Fibroblast of lung (primary cell): ENCODE data around the gene ABHD10. TPM values are rescaled to one million over a fixed set of nuclear protein-coding genes. Genes with fewer than 3 reads are reported as not detected.

ENCODE experiments used
- DNase-seq, 2 donors: peaks; one replicate each; pipeline versions ENCODE4 v3.0.0 to v3.0.0-alpha.2; 2010; ENCODE audit warnings: low read depth in 2 of 2
- H2AFZ ChIP-seq: 2 replicates; pipeline ENCODE4 v1.5.1; 2012; ENCODE audit warnings: low read length, control low read depth, inconsistent platforms
- H3K27ac ChIP-seq: 2 replicates; pipeline ENCODE4 v1.5.1; 2011; ENCODE audit warnings: low read length, control low read depth; ENCODE audit not compliant: insufficient read depth
- H3K27me3 ChIP-seq: 2 replicates; pipeline ENCODE4 v1.5.1; 2011; ENCODE audit warnings: mild to moderate bottlenecking, low read length; ENCODE audit not compliant: control insufficient read depth, insufficient read depth
- H3K36me3 ChIP-seq: 2 replicates; pipeline ENCODE4 v1.5.1; 2011; ENCODE audit warnings: low read length; ENCODE audit not compliant: control insufficient read depth, insufficient read depth
- H3K4me1 ChIP-seq: 2 replicates; pipeline ENCODE4 v1.5.1; 2011; ENCODE audit warnings: low read length; ENCODE audit not compliant: control insufficient read depth, insufficient read depth; ENCODE audit errors: extremely low read depth
- H3K4me2 ChIP-seq: 2 replicates; pipeline ENCODE4 v1.5.1; 2011; ENCODE audit warnings: low read length, control low read depth; ENCODE audit not compliant: insufficient read depth; ENCODE audit errors: extremely low read depth
- H3K4me3 ChIP-seq, 4 experiments: fragments of 200-600 bp in 1 of 4; sonication (generic) in 1 of 4; replicated peaks in 1 of 4; 2 replicates each; pipeline ENCODE4 v1.5.1; 2011 to 2016; ENCODE audit warnings: low read length in 4 of 4, low read depth in 3 of 4, mild to moderate bottlenecking in 3 of 4, control low read depth in 2 of 4, inconsistent platforms in 1 of 4, mixed read lengths in 1 of 4; ENCODE audit not compliant: insufficient read depth in 1 of 4; ENCODE audit errors: control extremely low read depth in 1 of 4
- H3K79me2 ChIP-seq: 2 replicates; pipeline ENCODE4 v1.5.1; 2012; ENCODE audit warnings: mild to moderate bottlenecking, low read length, inconsistent platforms; ENCODE audit not compliant: control insufficient read depth, insufficient read depth
- H3K9ac ChIP-seq: 2 replicates; pipeline ENCODE4 v1.5.1; 2011; ENCODE audit warnings: mild to moderate bottlenecking, low read length, control low read depth; ENCODE audit not compliant: insufficient read depth
- H3K9me3 ChIP-seq: 2 replicates; pipeline ENCODE4 v1.5.1; 2012; ENCODE audit warnings: low read depth, low read length; ENCODE audit not compliant: control insufficient read depth, insufficient read depth
- H4K20me1 ChIP-seq: 2 replicates; pipeline ENCODE4 v1.5.1; 2011; ENCODE audit warnings: low read length; ENCODE audit not compliant: control insufficient read depth, insufficient read depth; ENCODE audit errors: extremely low read depth
- EZH2 ChIP-seq: IDR thresholded peaks from 2 replicates; pipeline ENCODE4 v1.5.1; 2012; ENCODE audit warnings: low read length, control low read depth, mild to moderate bottlenecking; ENCODE audit errors: missing control alignments
- polyA minus RNA-seq: library from RNA; depleted of rRNA, polyadenylated mRNA; stranded (reverse); fragments of >200 nt; gene quantifications from 2 replicates; pipeline ENCODE4 v1.2.3, GENCODE V29; 2011; ENCODE audit warnings: low replicate concordance
- polyA plus RNA-seq, 2 donors: library from polyadenylated mRNA; depleted of rRNA in 1 of 2; stranded (reverse) in 1 of 2; unstranded in 1 of 2; fragments of >200 nt; gene quantifications; 2 replicates each; pipeline ENCODE4 v1.2.1, GENCODE V29; 2011 to 2012; ENCODE audit warnings: missing spikeins in 1 of 2
- total RNA-seq: library from RNA; depleted of rRNA; stranded (reverse); fragments of >200 nt; gene quantifications from 2 replicates; pipeline ENCODE4 v1.2.1, GENCODE V29; 2014
- TF ChIP-seq, protein P1 (sequence below), 2 donors: IDR thresholded peaks in 1 of 2; conservative IDR thresholded peaks in 1 of 2; 1 replicate in 1 of 2; 2 replicates in 1 of 2; pipeline ENCODE4 v1.5.1; 2011 to 2012; ENCODE audit warnings: low read length in 2 of 2, control low read depth in 1 of 2, inconsistent platforms in 1 of 2, low read depth in 1 of 2, mild to moderate bottlenecking in 1 of 2

ABHD10 gene
- 38.5 and 48.6 TPM in 2 replicates for total RNA-seq
- 29.8 and 31.2 TPM in 2 replicates for polyA plus RNA-seq
- polyA plus RNA-seq (2012): 14.5 and 21.1 TPM in 2 replicates
- polyA minus RNA-seq: 1.5 and 4.5 TPM in 2 replicates

- Histone ChIP-seq H3K36me3 (no peaks in the 10 kb centered on the region), H3K4me3 (peak within 1 kb of the TSS; percentile 63 to 89 (median 80)), H3K27me3 (no peaks in the 10 kb centered on the region), H4K20me1 (no peaks in the 10 kb centered on the region), H3K9ac (peak within 1 kb of the TSS; percentile 33), H3K4me1 (no peaks in the 10 kb centered on the region), H3K9me3 (no peaks in the 10 kb centered on the region), H3K4me2 (peak within 1 kb of the TSS; percentile 90), H2AFZ (peak within 1 kb of the TSS; percentile 98), H3K79me2 (peaks cover 23% of the 10 kb centered on the region), H3K27ac (peak within 1 kb of the TSS; percentile 42)
- DNase-seq: peak; percentile 97 to 98
- no peak for TF ChIP-seq EZH2
- TF ChIP-seq, protein P1, sequence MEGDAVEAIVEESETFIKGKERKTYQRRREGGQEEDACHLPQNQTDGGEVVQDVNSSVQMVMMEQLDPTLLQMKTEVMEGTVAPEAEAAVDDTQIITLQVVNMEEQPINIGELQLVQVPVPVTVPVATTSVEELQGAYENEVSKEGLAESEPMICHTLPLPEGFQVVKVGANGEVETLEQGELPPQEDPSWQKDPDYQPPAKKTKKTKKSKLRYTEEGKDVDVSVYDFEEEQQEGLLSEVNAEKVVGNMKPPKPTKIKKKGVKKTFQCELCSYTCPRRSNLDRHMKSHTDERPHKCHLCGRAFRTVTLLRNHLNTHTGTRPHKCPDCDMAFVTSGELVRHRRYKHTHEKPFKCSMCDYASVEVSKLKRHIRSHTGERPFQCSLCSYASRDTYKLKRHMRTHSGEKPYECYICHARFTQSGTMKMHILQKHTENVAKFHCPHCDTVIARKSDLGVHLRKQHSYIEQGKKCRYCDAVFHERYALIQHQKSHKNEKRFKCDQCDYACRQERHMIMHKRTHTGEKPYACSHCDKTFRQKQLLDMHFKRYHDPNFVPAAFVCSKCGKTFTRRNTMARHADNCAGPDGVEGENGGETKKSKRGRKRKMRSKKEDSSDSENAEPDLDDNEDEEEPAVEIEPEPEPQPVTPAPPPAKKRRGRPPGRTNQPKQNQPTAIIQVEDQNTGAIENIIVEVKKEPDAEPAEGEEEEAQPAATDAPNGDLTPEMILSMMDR (conservative IDR thresholded peaks at IDR 0.05 in 1 of 2, IDR thresholded peaks at IDR 0.05 in 1 of 2; ENCODE audit: low read depth in 1 of 2, low read length in 2 of 2): no peak
Measured at GRCh38 chr3:111978583-111979433, at the start of gene ABHD10. Gene ABHD10, plus strand, starts transcription at chr3:111979026. Its CDS starts 36 bp downstream, at chr3:111979062.

- H2AFZ ChIP-seq: no peak overlapping the region
- H3K4me2 ChIP-seq: no peak overlapping the region
- no peak overlapping the region for H3K9ac ChIP-seq
- H3K27ac ChIP-seq: no peak overlapping the region
- TF ChIP-seq, protein P1 (conservative IDR thresholded peaks at IDR 0.05 in 1 of 2, IDR thresholded peaks at IDR 0.05 in 1 of 2; ENCODE audit: low read depth in 1 of 2, low read length in 2 of 2): no peak
- no peak for TF ChIP-seq EZH2
- H3K4me1 ChIP-seq: no peaks in the 10 kb centered on the region
- H3K79me2 ChIP-seq: no peaks in the 10 kb centered on the region
- H3K27me3 ChIP-seq: no peaks in the 10 kb centered on the region
- H3K9me3 ChIP-seq: no peaks in the 10 kb centered on the region
- no peaks in the 10 kb centered on the region for H4K20me1 ChIP-seq
- no peak overlapping the region for H3K4me3 ChIP-seq
- H3K36me3 ChIP-seq: peaks cover 2% of the 10 kb centered on the region
- DNase-seq: no peak
Measured at GRCh38 chr3:111929484-111929883, 49.3 kb upstream of the ABHD10 start.

GRCh38 chr3:111932946-111933345 is 45.9 kb upstream of the ABHD10 start:
- Histone ChIP-seq H3K9me3 (no peaks in the 10 kb centered on the region), H3K9ac (no peak overlapping the region), H3K4me1 (peaks cover 14% of the 10 kb centered on the region), H3K79me2 (no peaks in the 10 kb centered on the region), H3K36me3 (no peaks in the 10 kb centered on the region), H2AFZ (no peak overlapping the region), H3K27me3 (no peaks in the 10 kb centered on the region), H3K27ac (no peak overlapping the region), H3K4me3 (no peak overlapping the region), H4K20me1 (no peaks in the 10 kb centered on the region), H3K4me2 (no peak overlapping the region)
- TF ChIP-seq, protein P1 (conservative IDR thresholded peaks at IDR 0.05 in 1 of 2, IDR thresholded peaks at IDR 0.05 in 1 of 2; ENCODE audit: low read depth in 1 of 2, low read length in 2 of 2): no peak
- no peak for TF ChIP-seq EZH2
- no peak for DNase-seq
